GM23248 (cell line): ENCODE data around the gene C11orf54. TPM values are rescaled to one million over a fixed set of nuclear protein-coding genes. Genes with fewer than 3 reads are reported as not detected.

Source experiments
- DNase-seq: peaks from one replicate; pipeline ENCODE4 v3.0.0-alpha.2; 2015
- H2AFZ ChIP-seq: fragments of 200-600 bp; sonication (generic); 2 replicates; pipeline ENCODE4 v1.6.1; 2016; ENCODE audit warnings: antibody characterized with exemption
- H3F3A ChIP-seq: fragments of 200-600 bp; sonication (generic); 2 replicates; pipeline ENCODE4 v1.6.1; 2016; ENCODE audit warnings: mild to moderate bottlenecking, antibody characterized with exemption, mixed run types; ENCODE audit not compliant: insufficient read depth
- H3K27ac ChIP-seq: fragments of 200-600 bp; sonication (generic); 2 replicates; pipeline ENCODE4 v1.5.1; 2016; ENCODE audit warnings: mild to moderate bottlenecking
- H3K27me3 ChIP-seq: fragments of 200-600 bp; sonication (generic); replicated peaks from 2 replicates; pipeline ENCODE4 v1.6.1; 2016; ENCODE audit warnings: mild to moderate bottlenecking; ENCODE audit not compliant: insufficient read depth
- H3K36me3 ChIP-seq: fragments of 200-600 bp; sonication (generic); 2 replicates; pipeline ENCODE4 v1.6.1; 2016; ENCODE audit warnings: low read depth, mild to moderate bottlenecking
- H3K4me1 ChIP-seq: fragments of 200-600 bp; sonication (generic); 2 replicates; pipeline ENCODE4 v1.6.1; 2016; ENCODE audit warnings: mild to moderate bottlenecking; ENCODE audit not compliant: insufficient read depth
- H3K4me2 ChIP-seq: fragments of 200-600 bp; sonication (generic); one replicate; pipeline ENCODE4 v1.6.1; 2016; ENCODE audit warnings: mild to moderate bottlenecking; ENCODE audit not compliant: unreplicated experiment
- H3K4me3 ChIP-seq: fragments of 200-600 bp; sonication (generic); 2 replicates; pipeline ENCODE4 v1.5.1; 2016; ENCODE audit warnings: mild to moderate bottlenecking
- H3K79me2 ChIP-seq: fragments of 200-600 bp; sonication (generic); 2 replicates; pipeline ENCODE4 v1.6.1; 2016; ENCODE audit warnings: mild to moderate bottlenecking; ENCODE audit not compliant: insufficient read depth
- H3K9ac ChIP-seq: fragments of 200-600 bp; sonication (generic); 2 replicates; pipeline ENCODE4 v1.6.1; 2016; ENCODE audit warnings: mild to moderate bottlenecking
- H3K9me2 ChIP-seq: fragments of 200-600 bp; sonication (generic); 2 replicates; pipeline ENCODE4 v1.6.1; 2016; ENCODE audit warnings: mixed run types, mild to moderate bottlenecking, moderate library complexity; ENCODE audit not compliant: insufficient read depth
- H3K9me3 ChIP-seq: fragments of 200-600 bp; sonication (generic); one replicate; pipeline ENCODE4 v1.6.1; 2017; ENCODE audit warnings: low read depth
- H4K20me1 ChIP-seq: fragments of 200-600 bp; sonication (generic); 2 replicates; pipeline ENCODE4 v1.6.0; 2016; ENCODE audit not compliant: insufficient read depth
- EZH2 ChIP-seq: fragments of 200-600 bp; sonication (generic); IDR thresholded peaks from 2 replicates; pipeline ENCODE4 v1.6.1; 2018; ENCODE audit warnings: antibody characterized with exemption, mild to moderate bottlenecking; ENCODE audit not compliant: insufficient read depth, poor library complexity, severe bottlenecking
- EZH2phosphoT487 ChIP-seq: fragments of 200-600 bp; sonication (generic); IDR thresholded peaks from 2 replicates; pipeline ENCODE4 v1.6.1; 2018; ENCODE audit warnings: antibody characterized with exemption, moderate library complexity, mild to moderate bottlenecking, low read depth; ENCODE audit not compliant: insufficient read depth
- WGBS, 2 experiments: methylation state at CpG; one replicate each; pipeline ENCODE4 v1.1.6; 2015 to 2017; ENCODE audit warnings: low lambda C conversion rate in 2 of 2, low coverage in 1 of 2; ENCODE audit errors: missing lambda C conversion rate in 2 of 2; 5-methylcytosine and 5-hydroxymethylcytosine counted together
- in situ Hi-C: fragments of 300-500 bp; cut with MboI; formaldehyde crosslinking; loops from 2 replicates; pipeline ENCODE4 v1.15.0; 2020
- polyA plus RNA-seq: library from polyadenylated mRNA; unstranded; fragments of >200 nt; fragmentation: Nextera tagmentation; extraction: Ambion mirVana; gene quantifications from 2 replicates; pipeline ENCODE4 v1.2.1, GENCODE V29; 2016
- total RNA-seq: library from RNA; depleted of rRNA; stranded (reverse); fragments of >200 nt; shearing (Covaris generic); gene quantifications from 2 replicates; pipeline ENCODE4 v1.2.3, GENCODE V29; 2014

Gene C11orf54
- total and polyA plus RNA-seq, 2 experiments from 2014 or later, result 13.5 to 13.7 TPM

- WGBS, 2 experiments, result 92 to 94% methylated on average over 2 of the region's 2 CpGs
- Histone ChIP-seq H4K20me1 (no peaks in the 10 kb centered on the region), H3K27me3 (no peaks in the 10 kb centered on the region), H3K9ac (no peak overlapping the region), H3K79me2 (peaks cover 26% of the 10 kb centered on the region), H3K4me1 (peaks cover 7% of the 10 kb centered on the region), H3K36me3 (peaks cover 6% of the 10 kb centered on the region; the same call in 1 of the 2 replicates), H3F3A (peaks cover 8% of the 10 kb centered on the region; the same call in 1 of the 2 replicates), H3K9me2 (no peaks in the 10 kb centered on the region), H3K4me2 (no peak overlapping the region), H3K9me3 (no peaks in the 10 kb centered on the region), H3K4me3 (no peak overlapping the region), H3K27ac (no peak overlapping the region), H2AFZ (no peak overlapping the region)
- no peak for TF ChIP-seq EZH2
- no peak for TF ChIP-seq EZH2phosphoT487
- in situ Hi-C loops, result no loop called here
- DNase-seq, result no peak
Observed at GRCh38 chr11:93746101-93746500, 4.6 kb downstream of the C11orf54 start.

GRCh38 chr11:93747122-93747521 is 5.7 kb downstream of the C11orf54 start:
- Histone ChIP-seq H3K79me2 (peaks cover 21% of the 10 kb centered on the region), H3K4me1 (peaks cover 6% of the 10 kb centered on the region), H3K9ac (no peak overlapping the region), H4K20me1 (no peaks in the 10 kb centered on the region), H3K9me2 (no peaks in the 10 kb centered on the region), H2AFZ (no peak overlapping the region), H3K27me3 (no peaks in the 10 kb centered on the region), H3K9me3 (no peaks in the 10 kb centered on the region), H3F3A (peaks cover 4% of the 10 kb centered on the region; the same call in 1 of the 2 replicates), H3K36me3 (peaks cover 6% of the 10 kb centered on the region; the same call in 1 of the 2 replicates), H3K4me2 (no peak overlapping the region), H3K27ac (no peak overlapping the region), H3K4me3 (no peak overlapping the region)
- 97 to 100% methylated on average over 1 of the region's 1 CpG for WGBS, 2 experiments
- DNase-seq, result no peak
- in situ Hi-C loops, result no loop called here
- no peak for TF ChIP-seq EZH2
- no peak for TF ChIP-seq EZH2phosphoT487

- Histone ChIP-seq H3K36me3 (peaks cover 13% of the 10 kb centered on the region; the same call in 1 of the 2 replicates), H3K4me2 (no peak overlapping the region), H3K27me3 (no peaks in the 10 kb centered on the region), H3K4me1 (no peaks in the 10 kb centered on the region), H4K20me1 (no peaks in the 10 kb centered on the region), H2AFZ (no peak overlapping the region), H3K9ac (no peak overlapping the region), H3K79me2 (no peaks in the 10 kb centered on the region), H3K4me3 (no peak overlapping the region), H3K9me2 (no peaks in the 10 kb centered on the region), H3K27ac (no peak overlapping the region), H3K9me3 (no peaks in the 10 kb centered on the region), H3F3A (peaks cover 4% of the 10 kb centered on the region; the same call in 1 of the 2 replicates)
- DNase-seq, result no peak
- WGBS, 2 experiments, result 46 to 64% methylated on average over 1 of the region's 1 CpG
- no peak for TF ChIP-seq EZH2
- in situ Hi-C loops, result no loop called here
Observed at GRCh38 chr11:93751001-93751400, 9.5 kb downstream of the C11orf54 start.

- H3K36me3 ChIP-seq, result peaks cover 13% of the 10 kb centered on the region; the same call in 1 of the 2 replicates
- no peak overlapping the region for H2AFZ ChIP-seq
- no peak overlapping the region for H3K4me3 ChIP-seq
- H3K27me3 ChIP-seq, result no peaks in the 10 kb centered on the region
- no peak overlapping the region for H3K9ac ChIP-seq
- DNase-seq, result no peak
- H3K4me1 ChIP-seq, result no peaks in the 10 kb centered on the region
- TF ChIP-seq EZH2 (no peak), EZH2phosphoT487 (no peak)
- H3K9me2 ChIP-seq, result no peaks in the 10 kb centered on the region
- no peaks in the 10 kb centered on the region for H3K79me2 ChIP-seq
- WGBS, 2 experiments, result 89 to 91% methylated on average over 2 of the region's 2 CpGs
- no peaks in the 10 kb centered on the region for H3K9me3 ChIP-seq
- no peaks in the 10 kb centered on the region for H4K20me1 ChIP-seq
- no peak overlapping the region for H3K4me2 ChIP-seq
- peaks cover 10% of the 10 kb centered on the region; the same call in 1 of the 2 replicates for H3F3A ChIP-seq
- no peak overlapping the region for H3K27ac ChIP-seq
- in situ Hi-C loops, result no loop called here
Observed at GRCh38 chr11:93753241-93753640, 11.8 kb downstream of the C11orf54 start.

- Histone ChIP-seq H3K27me3 (no peaks in the 10 kb centered on the region), H3K4me3 (no peak overlapping the region), H2AFZ (no peak overlapping the region), H3F3A (peaks cover 5% of the 10 kb centered on the region; the same call in 1 of the 2 replicates), H3K27ac (no peak overlapping the region), H3K36me3 (peaks cover 20% of the 10 kb centered on the region), H3K4me2 (no peak overlapping the region), H4K20me1 (no peaks in the 10 kb centered on the region), H3K4me1 (no peaks in the 10 kb centered on the region), H3K9me3 (no peaks in the 10 kb centered on the region), H3K9me2 (no peaks in the 10 kb centered on the region), H3K9ac (no peak overlapping the region), H3K79me2 (no peaks in the 10 kb centered on the region)
- 88 to 95% methylated on average over 3 of the region's 3 CpGs for WGBS, 2 experiments
- in situ Hi-C loops, result no loop called here
- TF ChIP-seq EZH2phosphoT487 (no peak), EZH2 (no peak)
- DNase-seq, result no peak
Observed at GRCh38 chr11:93756748-93757147, 15.3 kb downstream of the C11orf54 start.
